Breast epithelium (tissue), 4 donors: Measurements from ENCODE around the gene MTRF1. TPM values are rescaled to one million over a fixed set of nuclear protein-coding genes. Genes with fewer than 3 reads are reported as not detected.
A peak's percentile ranks its signal among the peaks of the same experiment; 100 is the strongest.

Source experiments
- DNase-seq, 2 donors: peaks; one replicate each; pipeline ENCODE4 v3.0.0-alpha.2; 2019; ENCODE audit warnings: low spot score in 2 of 2
- H3K27ac ChIP-seq, 2 donors: fragments of 200-600 bp; sonication (generic) in 1 of 2; one replicate each; pipeline ENCODE4 v1.5.1; 2016 to 2019; ENCODE audit warnings: mild to moderate bottlenecking in 1 of 2
- H3K27me3 ChIP-seq, 2 donors: fragments of 200-600 bp; sonication (generic) in 1 of 2; one replicate each; pipeline versions ENCODE4 v1.5.1 to v1.6.0; 2017 to 2019; ENCODE audit warnings: control low read depth in 1 of 2, mild to moderate bottlenecking in 1 of 2
- H3K36me3 ChIP-seq: fragments of 200-600 bp; one replicate; pipeline ENCODE4 v1.5.1; 2019
- H3K4me1 ChIP-seq, 2 donors: fragments of 200-600 bp; sonication (generic); one replicate each; pipeline ENCODE4 v1.5.1; 2016 to 2019; ENCODE audit warnings: control low read depth in 1 of 2
- H3K4me3 ChIP-seq, 3 donors: fragments of 200-600 bp; sonication (generic); 1 replicate in 2 of 3; 2 replicates in 1 of 3; pipeline ENCODE4 v1.5.1; 2016 to 2019; ENCODE audit warnings: mild to moderate bottlenecking in 3 of 3, moderate library complexity in 2 of 3
- H3K9me3 ChIP-seq, 2 donors: fragments of 200-600 bp; sonication (generic) in 1 of 2; one replicate each; pipeline ENCODE4 v1.5.1; 2016 to 2019; ENCODE audit warnings: control low read depth in 1 of 2
- CTCF ChIP-seq, 3 donors: fragments of 450-650 bp; IDR thresholded peaks; one replicate each; pipeline ENCODE4 v1.5.1; 2016 to 2017; ENCODE audit warnings: antibody characterized with exemption in 3 of 3, mild to moderate bottlenecking in 3 of 3, moderate library complexity in 3 of 3
- POLR2A ChIP-seq: fragments of 450-650 bp; IDR thresholded peaks from one replicate; pipeline ENCODE4 v1.6.1; 2016; ENCODE audit warnings: antibody characterized with exemption, mild to moderate bottlenecking, moderate library complexity
- POLR2AphosphoS5 ChIP-seq, 3 donors: sonication (generic); formaldehyde crosslinking; IDR thresholded peaks; one replicate each; pipeline ENCODE4 v1.6.1; 2017; ENCODE audit warnings: antibody characterized with exemption in 3 of 3
- intact Hi-C: fragments of 100-400 bp; cut with DNase I; formaldehyde crosslinking; loops from one replicate; pipeline ENCODE4 v1.15.1; 2023; ENCODE audit warnings: low total_unique reads
- total RNA-seq, 3 donors: library from RNA; depleted of rRNA; stranded (reverse); fragments of >200 nt; gene quantifications; one replicate each; pipeline ENCODE4 v1.1.0, GENCODE V29; 2016

The MTRF1 gene
- total RNA-seq, 3 donors from 2014 or later = 10.4 to 18.6 (median 12.8) TPM

DNA sequence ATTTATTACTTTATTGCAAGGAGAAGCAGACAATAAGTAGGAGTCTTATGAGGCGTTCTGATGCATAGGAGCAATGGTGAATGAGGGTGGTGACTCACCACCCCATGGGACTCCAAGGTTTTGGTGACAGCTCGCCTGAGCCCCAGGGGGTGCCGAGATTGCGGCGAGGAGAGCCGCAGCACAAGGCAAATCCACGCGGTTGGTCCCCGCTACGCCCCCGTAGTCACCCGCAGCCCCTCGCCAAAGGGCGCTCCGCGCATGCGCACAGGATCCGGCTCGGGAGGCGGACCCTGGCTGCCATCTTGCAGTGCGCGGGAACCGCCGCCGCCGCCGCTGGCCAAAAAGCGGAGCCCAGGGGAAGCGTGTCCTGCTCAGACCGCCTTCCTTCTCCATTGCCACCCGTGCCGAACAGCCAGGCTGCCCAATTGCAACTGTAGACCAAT lies 47.6 kb upstream of the MTRF1 start, which contains the start of gene NAA16:
NAA16 (plus strand) TSS at position 305 of the 443 bp plus-strand sequence. CDS start 262 bp downstream, outside the sequence.
- H3K27ac ChIP-seq = peak within 1 kb of the TSS; percentile 95 to 96
- no peaks in the 10 kb centered on the region for H3K36me3 ChIP-seq
- H3K4me3 ChIP-seq = peak within 1 kb of the TSS; percentile 82 to 98 (median 84)
- H3K9me3 ChIP-seq = no peaks in the 10 kb centered on the region
- peak in 1 of 3 donors; percentile 36 for TF ChIP-seq POLR2AphosphoS5 (IDR thresholded peaks at IDR 0.05)
- no peak for TF ChIP-seq CTCF (IDR thresholded peaks at IDR 0.05)
- peak; percentile 44 for TF ChIP-seq POLR2A
- H3K4me1 ChIP-seq = peaks cover 0 to 8% of the 10 kb centered on the region in 2 donors
- DNase-seq = peak; percentile 72 to 85
- intact Hi-C loops = loop anchor here (2.0 kb wide), 1 partner anchor 48 kb away; the partner anchor contains the start of gene MTRF1
- no peaks in the 10 kb centered on the region for H3K27me3 ChIP-seq

DNA sequence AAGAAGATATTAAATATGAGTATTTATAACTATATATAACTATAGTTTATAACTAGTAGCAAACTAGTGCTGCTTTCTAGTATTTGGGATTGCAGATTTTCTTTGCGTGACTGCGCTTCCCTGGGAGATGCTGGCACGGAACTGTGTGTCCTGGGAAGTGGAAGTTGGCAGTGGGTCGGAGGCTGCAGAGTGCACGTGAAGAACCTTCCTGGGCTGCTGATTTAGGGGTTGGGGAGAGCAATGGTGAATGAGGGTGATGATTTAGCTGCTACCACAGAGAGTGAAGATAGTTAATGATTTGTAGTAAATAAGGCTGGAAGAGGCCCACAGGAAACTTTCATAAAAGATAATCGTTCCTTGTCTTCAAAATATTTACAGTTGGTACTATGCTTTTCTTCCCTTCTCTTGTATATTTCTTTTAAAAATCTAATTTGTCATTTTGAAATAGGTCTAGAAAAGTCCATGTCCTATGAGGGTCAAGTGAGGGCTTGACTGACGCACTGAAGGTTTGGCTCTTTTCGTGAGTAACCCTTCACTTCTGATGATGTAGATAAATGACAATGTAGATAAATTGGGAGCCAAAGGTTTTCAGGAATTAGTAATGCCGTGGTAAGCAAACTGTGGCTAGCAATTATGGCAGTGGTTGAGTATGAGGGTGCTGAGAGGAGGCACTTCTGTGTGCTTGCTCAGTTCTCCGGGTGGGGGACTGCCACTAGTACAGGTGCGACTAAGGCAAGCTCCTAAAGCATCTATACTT lies 44.7 kb upstream of the MTRF1 start:
- Histone ChIP-seq H3K4me1 (peaks cover 0 to 8% of the 10 kb centered on the region in 2 donors), H3K27me3 (no peaks in the 10 kb centered on the region), H3K36me3 (no peaks in the 10 kb centered on the region), H3K4me3 (no peak overlapping the region), H3K9me3 (no peaks in the 10 kb centered on the region), H3K27ac (no peak overlapping the region)
- DNase-seq = no peak
- TF ChIP-seq POLR2A (no peak), POLR2AphosphoS5 (IDR thresholded peaks at IDR 0.05) (no peak), CTCF (IDR thresholded peaks at IDR 0.05) (no peak)
- intact Hi-C loops = no loop called here

DNA sequence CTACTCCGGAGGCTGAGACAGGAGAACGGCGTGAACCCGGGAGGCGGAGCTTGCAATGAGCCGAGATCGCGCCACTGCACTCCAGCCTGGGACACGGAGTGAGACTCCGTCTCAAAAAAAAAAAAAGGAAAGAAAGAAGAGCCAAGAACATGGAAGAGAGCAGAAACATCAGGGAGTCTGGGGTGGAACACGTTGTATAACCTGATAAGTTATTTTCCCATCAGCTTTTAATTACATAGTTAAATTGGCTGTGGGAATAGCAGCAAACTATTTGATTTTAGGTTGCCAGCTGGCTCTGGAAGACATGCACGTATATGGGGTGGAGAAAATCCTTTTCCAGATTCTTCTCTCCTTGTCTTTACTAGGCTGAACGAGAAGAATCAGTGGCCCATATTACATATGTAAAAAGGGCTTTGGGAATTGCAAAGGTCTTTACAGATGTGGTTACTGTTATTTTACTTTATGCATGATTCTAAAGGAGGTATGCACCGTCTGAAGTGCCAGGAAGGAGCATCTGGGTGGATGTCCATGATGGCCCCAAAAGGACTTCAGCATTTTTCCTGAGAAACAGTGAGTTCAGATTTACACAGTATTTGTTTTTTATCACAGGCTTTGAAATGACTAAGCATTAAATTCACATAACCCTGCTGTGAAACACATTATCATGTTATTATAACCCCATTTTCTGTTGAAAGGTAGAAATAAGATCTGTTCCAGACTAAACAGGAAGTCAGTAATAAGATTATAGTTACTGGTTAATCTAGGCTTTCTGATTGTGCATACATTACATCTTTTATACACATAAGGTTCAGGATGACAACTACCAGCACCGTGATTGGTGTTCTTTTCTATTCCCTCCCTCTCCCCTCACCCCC lies 43.1 kb upstream of the MTRF1 start:
- H3K9me3 ChIP-seq = no peaks in the 10 kb centered on the region
- TF ChIP-seq POLR2A (no peak), POLR2AphosphoS5 (IDR thresholded peaks at IDR 0.05) (no peak), CTCF (IDR thresholded peaks at IDR 0.05) (no peak)
- no peak for DNase-seq
- H3K27me3 ChIP-seq = no peaks in the 10 kb centered on the region
- H3K4me3 ChIP-seq = no peak overlapping the region
- H3K4me1 ChIP-seq = no peaks in the 10 kb centered on the region
- intact Hi-C loops = no loop called here
- H3K27ac ChIP-seq = no peak overlapping the region
- no peaks in the 10 kb centered on the region for H3K36me3 ChIP-seq

GRCh38 chr13:41304551-41304950 lies 41.2 kb upstream of the MTRF1 start:
- H3K36me3 ChIP-seq = no peaks in the 10 kb centered on the region
- no peak overlapping the region for H3K4me3 ChIP-seq
- H3K9me3 ChIP-seq = no peaks in the 10 kb centered on the region
- no peaks in the 10 kb centered on the region for H3K27me3 ChIP-seq
- intact Hi-C loops = no loop called here
- H3K4me1 ChIP-seq = no peaks in the 10 kb centered on the region
- DNase-seq = no peak
- TF ChIP-seq CTCF (IDR thresholded peaks at IDR 0.05) = no peak
- no peak for TF ChIP-seq POLR2A
- TF ChIP-seq POLR2AphosphoS5 (IDR thresholded peaks at IDR 0.05) = no peak
- H3K27ac ChIP-seq = no peak overlapping the region
